ENCODE measurements around the gene GPR83. TPM values are rescaled to one million over a fixed set of nuclear protein-coding genes. Genes with fewer than 3 reads are reported as not detected.

GPR83 gene
- total RNA-seq, 1 donor from 2014 or later: 0.05 TPM

- H3K9me3 Mint-ChIP-seq (ENCODE audit: low read depth): no peaks in the 10 kb centered on the region
- peaks cover 12% of the 10 kb centered on the region for H3K27me3 Mint-ChIP-seq (ENCODE audit: low read depth)
- H3K4me1 Mint-ChIP-seq (ENCODE audit: low read depth): no peaks in the 10 kb centered on the region
- TF ChIP-seq CTCF (IDR thresholded peaks at IDR 0.05): no peak
- H3K4me3 Mint-ChIP-seq (ENCODE audit: unreplicated experiment): no peak overlapping the region
- H3K27ac Mint-ChIP-seq (ENCODE audit: unreplicated experiment): no peak overlapping the region
- no peak for DNase-seq (ENCODE audit: low spot score)
- no peaks in the 10 kb centered on the region for H3K36me3 Mint-ChIP-seq (ENCODE audit: low read depth)
These were observed 62.6 kb downstream of the GPR83 start for GRCh38 chr11:94338651-94339050.

- no peak for TF ChIP-seq CTCF (IDR thresholded peaks at IDR 0.05)
- Mint-ChIP-seq H3K27me3 (ENCODE audit: low read depth) (peaks cover 15% of the 10 kb centered on the region), H3K36me3 (ENCODE audit: low read depth) (no peaks in the 10 kb centered on the region), H3K27ac (ENCODE audit: unreplicated experiment) (no peak overlapping the region), H3K9me3 (ENCODE audit: low read depth) (no peaks in the 10 kb centered on the region), H3K4me3 (ENCODE audit: unreplicated experiment) (no peak overlapping the region), H3K4me1 (ENCODE audit: low read depth) (no peaks in the 10 kb centered on the region)
- DNase-seq (ENCODE audit: low spot score): no peak
These were observed 65.2 kb downstream of the GPR83 start for GRCh38 chr11:94336033-94336432.

- H3K27me3 Mint-ChIP-seq (ENCODE audit: low read depth): peaks cover 21% of the 10 kb centered on the region
- no peak for DNase-seq (ENCODE audit: low spot score)
- H3K36me3 Mint-ChIP-seq (ENCODE audit: low read depth): no peaks in the 10 kb centered on the region
- H3K27ac Mint-ChIP-seq (ENCODE audit: unreplicated experiment): no peak overlapping the region
- H3K9me3 Mint-ChIP-seq (ENCODE audit: low read depth): no peaks in the 10 kb centered on the region
- no peak for TF ChIP-seq CTCF (IDR thresholded peaks at IDR 0.05)
- H3K4me1 Mint-ChIP-seq (ENCODE audit: low read depth): no peaks in the 10 kb centered on the region
- no peak overlapping the region for H3K4me3 Mint-ChIP-seq (ENCODE audit: unreplicated experiment)
These were observed 68.4 kb downstream of the GPR83 start for GRCh38 chr11:94332814-94333213.

GRCh38 chr11:94330789-94331188, 70.4 kb downstream of the GPR83 start:
- no peak for DNase-seq (ENCODE audit: low spot score)
- Mint-ChIP-seq H3K4me3 (ENCODE audit: unreplicated experiment) (no peak overlapping the region), H3K36me3 (ENCODE audit: low read depth) (no peaks in the 10 kb centered on the region), H3K9me3 (ENCODE audit: low read depth) (peaks cover 9% of the 10 kb centered on the region), H3K27me3 (ENCODE audit: low read depth) (peaks cover 12% of the 10 kb centered on the region), H3K4me1 (ENCODE audit: low read depth) (no peaks in the 10 kb centered on the region), H3K27ac (ENCODE audit: unreplicated experiment) (no peak overlapping the region)
- no peak for TF ChIP-seq CTCF (IDR thresholded peaks at IDR 0.05)

- DNase-seq (ENCODE audit: low spot score): no peak
- TF ChIP-seq CTCF (IDR thresholded peaks at IDR 0.05): no peak
- Mint-ChIP-seq H3K36me3 (ENCODE audit: low read depth) (no peaks in the 10 kb centered on the region), H3K27me3 (ENCODE audit: low read depth) (peaks cover 14% of the 10 kb centered on the region), H3K4me3 (ENCODE audit: unreplicated experiment) (no peak overlapping the region), H3K27ac (ENCODE audit: unreplicated experiment) (no peak overlapping the region), H3K9me3 (ENCODE audit: low read depth) (peaks cover 12% of the 10 kb centered on the region), H3K4me1 (ENCODE audit: low read depth) (no peaks in the 10 kb centered on the region)
These were observed 71.7 kb downstream of the GPR83 start for GRCh38 chr11:94329501-94329900.

Measured in chondrocyte (in vitro differentiated cells).